ENCODE data around the gene CST9L.

CST9L gene

GRCh38 chr20:23542801-23543200 is 25.5 kb downstream of the CST9L start:
- DNase-seq = no peak

- no peak for DNase-seq
These were observed 26.5 kb downstream of the CST9L start for GRCh38 chr20:23541776-23542175.

- DNase-seq = no peak
These were observed 27.0 kb downstream of the CST9L start for GRCh38 chr20:23541330-23541729.

GRCh38 chr20:23540624-23541023 is 27.7 kb downstream of the CST9L start:
- DNase-seq = no peak

GRCh38 chr20:23537030-23537429 is 31.3 kb downstream of the CST9L start:
- DNase-seq = no peak

- DNase-seq = no peak
These were observed 31.8 kb downstream of the CST9L start for GRCh38 chr20:23536328-23536974.

GRCh38 chr20:23534801-23535593 is 33.3 kb downstream of the CST9L start:
- no peak for DNase-seq

- no peak for DNase-seq
These were observed 35.1 kb downstream of the CST9L start for GRCh38 chr20:23533161-23533560.

- DNase-seq = no peak
These were observed 35.8 kb downstream of the CST9L start for GRCh38 chr20:23532533-23532932.

GRCh38 chr20:23530937-23531567 is 37.2 kb downstream of the CST9L start:
- no peak for DNase-seq

- DNase-seq = no peak
These were observed 39.3 kb downstream of the CST9L start for GRCh38 chr20:23528867-23529431.

GRCh38 chr20:23526850-23527249 is 41.4 kb downstream of the CST9L start:
- DNase-seq = no peak

- no peak for DNase-seq
These were observed 44.1 kb downstream of the CST9L start for GRCh38 chr20:23524146-23524545.

- DNase-seq = no peak
These were observed 48.1 kb downstream of the CST9L start for GRCh38 chr20:23520185-23520584.

GRCh38 chr20:23519556-23519955 is 48.7 kb downstream of the CST9L start:
- no peak for DNase-seq

- no peak for DNase-seq
These were observed 50.6 kb downstream of the CST9L start for GRCh38 chr20:23517719-23518118.

- DNase-seq = no peak
These were observed 52.9 kb downstream of the CST9L start for GRCh38 chr20:23515250-23515939.

- no peak for DNase-seq
These were observed 53.4 kb downstream of the CST9L start for GRCh38 chr20:23514848-23515247.

All from NCI-H524 treated with DMSO at 0.1 percent for 48 hours (cell line).